Measurements from ENCODE around the gene PSMB7. TPM values are rescaled to one million over a fixed set of nuclear protein-coding genes. Genes with fewer than 3 reads are reported as not detected.

Gene PSMB7
- total RNA-seq, 3 donors from 2014 or later: 157 to 206 (median 162) TPM

GRCh38 chr9:124358631-124359030 is 56.6 kb downstream of the PSMB7 start:
- DNase-seq (ENCODE audit: low spot score in 2 of 2): no peak
- H3K27me3 ChIP-seq: no peaks in the 10 kb centered on the region
- no peaks in the 10 kb centered on the region for H3K9me3 ChIP-seq
- H3K27ac ChIP-seq: no peak overlapping the region
- TF ChIP-seq CTCF (IDR thresholded peaks at IDR 0.05): no peak
- no peaks in the 10 kb centered on the region for H3K36me3 ChIP-seq
- H3K4me1 ChIP-seq: no peaks in the 10 kb centered on the region
- intact Hi-C loops (cut with DNase I; ENCODE audit: low total_unique reads): no loop called here
- no peak overlapping the region for H3K4me3 ChIP-seq

- Histone ChIP-seq H3K27me3 (no peaks in the 10 kb centered on the region), H3K4me1 (no peaks in the 10 kb centered on the region), H3K27ac (no peak overlapping the region), H3K9me3 (no peaks in the 10 kb centered on the region), H3K4me3 (no peak overlapping the region), H3K36me3 (no peaks in the 10 kb centered on the region)
- TF ChIP-seq CTCF (IDR thresholded peaks at IDR 0.05) (no peak), POLR2AphosphoS5 (IDR thresholded peaks at IDR 0.05) (no peak), POLR2A (IDR thresholded peaks at IDR 0.05) (no peak)
- no peak for DNase-seq (ENCODE audit: low spot score in 2 of 2)
- intact Hi-C loops (cut with DNase I; ENCODE audit: low total_unique reads): no loop called here
These were observed 57.4 kb downstream of the PSMB7 start for GRCh38 chr9:124357721-124358361.

- DNase-seq (ENCODE audit: low spot score in 2 of 2): no peak
- H3K36me3 ChIP-seq: peaks cover 2% of the 10 kb centered on the region
- intact Hi-C loops (cut with DNase I; ENCODE audit: low total_unique reads): no loop called here
- H3K4me1 ChIP-seq: no peaks in the 10 kb centered on the region
- TF ChIP-seq POLR2A (IDR thresholded peaks at IDR 0.05): no peak
- no peak for TF ChIP-seq CTCF (IDR thresholded peaks at IDR 0.05)
- no peak for TF ChIP-seq POLR2AphosphoS5 (IDR thresholded peaks at IDR 0.05)
- peak overlapping the region in 1 of 2 donors; percentile 85 for H3K27ac ChIP-seq
- H3K9me3 ChIP-seq: no peaks in the 10 kb centered on the region
- no peak overlapping the region for H3K4me3 ChIP-seq
- H3K27me3 ChIP-seq: no peaks in the 10 kb centered on the region
These were observed 58.4 kb downstream of the PSMB7 start for GRCh38 chr9:124356745-124357390.

GRCh38 chr9:124355941-124356744 is 59.1 kb downstream of the PSMB7 start:
- H3K27me3 ChIP-seq: no peaks in the 10 kb centered on the region
- DNase-seq (ENCODE audit: low spot score in 2 of 2): no peak
- intact Hi-C loops (cut with DNase I; ENCODE audit: low total_unique reads): no loop called here
- no peaks in the 10 kb centered on the region for H3K4me1 ChIP-seq
- H3K9me3 ChIP-seq: no peaks in the 10 kb centered on the region
- TF ChIP-seq CTCF (IDR thresholded peaks at IDR 0.05) (no peak), POLR2A (IDR thresholded peaks at IDR 0.05) (no peak), POLR2AphosphoS5 (IDR thresholded peaks at IDR 0.05) (no peak)
- H3K36me3 ChIP-seq: peaks cover 6% of the 10 kb centered on the region
- H3K27ac ChIP-seq: peak overlapping the region in 1 of 2 donors; percentile 85
- no peak overlapping the region for H3K4me3 ChIP-seq
